IPS DF 6.9 (cell line): Measurements from ENCODE around the gene CCDC78.

Experiments used
- DNase-seq: peaks from one replicate; pipeline ENCODE4 v3.0.0-alpha.2; 2013; ENCODE audit warnings: low read depth, low spot score
- H3K27ac ChIP-seq: one replicate; pipeline ENCODE4 v1.5.1; 2013; ENCODE audit warnings: low read length, control low read depth
- H3K27me3 ChIP-seq: 2 replicates; pipeline ENCODE4 v1.6.1; 2013; ENCODE audit warnings: mild to moderate bottlenecking, low read length; ENCODE audit not compliant: control insufficient read depth, insufficient read depth
- H3K36me3 ChIP-seq: 2 replicates; pipeline ENCODE4 v1.6.1; 2013; ENCODE audit warnings: low read length; ENCODE audit not compliant: control insufficient read depth, insufficient read depth
- H3K4me1 ChIP-seq: 2 replicates; pipeline ENCODE4 v1.6.1; 2013; ENCODE audit warnings: low read length; ENCODE audit not compliant: control insufficient read depth, insufficient read depth
- H3K4me3 ChIP-seq: 2 replicates; pipeline ENCODE4 v1.5.1; 2013; ENCODE audit warnings: mild to moderate bottlenecking, low read length
- H3K9me3 ChIP-seq: 2 replicates; pipeline ENCODE4 v1.6.1; 2013; ENCODE audit warnings: low read length, inconsistent platforms; ENCODE audit not compliant: control insufficient read depth, insufficient read depth
- WGBS: extraction: QIAGEN DNeasy Blood & Tissue Kit; methylation state at CpG from one replicate; pipeline ENCODE4 v1.1.7; 2013; ENCODE audit warnings: mixed read lengths, missing lambda C conversion rate; ENCODE audit not compliant: insufficient read length, insufficient coverage; 5-methylcytosine and 5-hydroxymethylcytosine counted together

The CCDC78 gene

GRCh38 chr16:681746-682427, 44.4 kb downstream of the CCDC78 start:
- Histone ChIP-seq H3K4me1 (peaks cover 9% of the 10 kb centered on the region), H3K27me3 (no peaks in the 10 kb centered on the region), H3K9me3 (no peaks in the 10 kb centered on the region), H3K36me3 (peaks cover 23% of the 10 kb centered on the region), H3K27ac (no peak overlapping the region), H3K4me3 (no peak overlapping the region)
- no peak for DNase-seq
- WGBS = no CpG with 5 or more reads among the region's 28 CpGs

GRCh38 chr16:680967-681745, 45.1 kb downstream of the CCDC78 start:
- Histone ChIP-seq H3K27me3 (no peaks in the 10 kb centered on the region), H3K4me1 (peaks cover 9% of the 10 kb centered on the region), H3K36me3 (peaks cover 19% of the 10 kb centered on the region), H3K4me3 (peak overlapping the region; percentile 65; the same call in 1 of the 2 replicates), H3K27ac (no peak overlapping the region), H3K9me3 (no peaks in the 10 kb centered on the region)
- no CpG with 5 or more reads among the region's 44 CpGs for WGBS
- DNase-seq = no peak

DNA sequence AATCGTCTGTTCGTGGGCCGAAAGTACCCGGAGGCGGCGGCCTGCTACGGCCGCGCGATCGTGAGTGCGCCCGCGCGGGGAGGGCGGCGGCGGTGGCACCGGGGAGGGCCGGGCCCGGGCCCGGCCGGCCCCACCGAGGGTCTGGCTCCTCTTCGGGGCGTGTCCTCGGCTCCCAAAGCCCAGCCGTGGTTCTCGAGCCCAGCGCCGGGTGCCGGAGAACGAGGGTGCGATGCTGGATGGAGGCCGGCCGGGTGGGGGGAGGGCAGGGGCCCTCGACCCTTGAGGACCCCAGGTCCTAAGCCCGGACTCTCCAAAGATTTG, 45.7 kb downstream of the CCDC78 start:
- peaks cover 19% of the 10 kb centered on the region for H3K36me3 ChIP-seq

DNA sequence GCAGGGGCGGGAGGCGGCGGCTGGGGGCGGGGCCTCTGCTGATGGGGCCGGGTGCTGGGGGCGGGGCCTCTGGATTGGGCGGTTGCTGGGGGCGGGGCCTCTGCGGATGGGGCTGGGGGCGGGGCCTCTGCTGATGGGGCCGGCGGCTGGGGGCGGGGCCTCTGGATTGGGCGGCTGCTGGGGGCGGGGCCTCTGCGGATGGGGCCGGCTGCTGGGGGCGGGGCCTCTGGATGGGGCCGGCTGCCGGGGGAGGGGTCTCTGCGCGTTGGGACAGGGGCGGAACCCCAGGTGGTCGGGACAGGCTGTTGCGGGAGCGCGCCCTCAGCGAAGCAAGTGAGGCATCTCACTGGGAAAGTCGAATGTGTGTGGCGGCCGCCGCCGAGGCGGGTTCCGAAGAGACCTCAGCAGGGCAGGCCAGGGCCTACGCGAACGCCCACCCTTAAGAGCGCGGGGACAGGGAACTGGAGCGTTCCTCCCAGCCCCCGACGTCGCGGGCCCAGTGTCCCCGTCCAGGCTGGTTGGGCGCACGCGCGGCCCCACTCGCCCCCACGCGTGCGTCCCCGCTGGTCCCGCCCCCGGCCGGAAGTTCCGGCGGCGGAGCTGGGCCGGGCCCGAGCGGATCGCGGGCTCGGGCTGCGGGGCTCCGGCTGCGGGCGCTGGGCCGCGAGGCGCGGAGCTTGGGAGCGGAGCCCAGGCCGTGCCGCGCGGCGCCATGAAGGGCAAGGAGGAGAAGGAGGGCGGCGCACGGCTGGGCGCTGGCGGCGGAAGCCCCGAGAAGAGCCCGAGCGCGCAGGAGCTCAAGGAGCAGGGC, 46.2 kb downstream of the CCDC78 start, which contains the start of gene STUB1:
Gene STUB1 (plus strand): TSS at position 597 of the 811 bp plus-strand sequence. CDS start 116 bp downstream, at position 713.
- H3K4me1 ChIP-seq = peaks cover 9% of the 10 kb centered on the region
- no CpG with 5 or more reads among the region's 91 CpGs for WGBS
- no peak within 1 kb of the TSS for H3K27ac ChIP-seq
- peaks cover 15% of the 10 kb centered on the region for H3K36me3 ChIP-seq
- DNase-seq = no peak
- no peaks in the 10 kb centered on the region for H3K27me3 ChIP-seq
- H3K9me3 ChIP-seq = no peaks in the 10 kb centered on the region
- H3K4me3 ChIP-seq = peak within 1 kb of the TSS; percentile 65

More for the DNA sequence above, 45.7 kb downstream of the CCDC78 start:
- H3K9me3 ChIP-seq = no peaks in the 10 kb centered on the region
- DNase-seq = no peak
- H3K27me3 ChIP-seq = no peaks in the 10 kb centered on the region
- peak overlapping the region; percentile 65 for H3K4me3 ChIP-seq
- no CpG with 5 or more reads among the region's 38 CpGs for WGBS
- peaks cover 9% of the 10 kb centered on the region for H3K4me1 ChIP-seq
- no peak overlapping the region for H3K27ac ChIP-seq

DNA sequence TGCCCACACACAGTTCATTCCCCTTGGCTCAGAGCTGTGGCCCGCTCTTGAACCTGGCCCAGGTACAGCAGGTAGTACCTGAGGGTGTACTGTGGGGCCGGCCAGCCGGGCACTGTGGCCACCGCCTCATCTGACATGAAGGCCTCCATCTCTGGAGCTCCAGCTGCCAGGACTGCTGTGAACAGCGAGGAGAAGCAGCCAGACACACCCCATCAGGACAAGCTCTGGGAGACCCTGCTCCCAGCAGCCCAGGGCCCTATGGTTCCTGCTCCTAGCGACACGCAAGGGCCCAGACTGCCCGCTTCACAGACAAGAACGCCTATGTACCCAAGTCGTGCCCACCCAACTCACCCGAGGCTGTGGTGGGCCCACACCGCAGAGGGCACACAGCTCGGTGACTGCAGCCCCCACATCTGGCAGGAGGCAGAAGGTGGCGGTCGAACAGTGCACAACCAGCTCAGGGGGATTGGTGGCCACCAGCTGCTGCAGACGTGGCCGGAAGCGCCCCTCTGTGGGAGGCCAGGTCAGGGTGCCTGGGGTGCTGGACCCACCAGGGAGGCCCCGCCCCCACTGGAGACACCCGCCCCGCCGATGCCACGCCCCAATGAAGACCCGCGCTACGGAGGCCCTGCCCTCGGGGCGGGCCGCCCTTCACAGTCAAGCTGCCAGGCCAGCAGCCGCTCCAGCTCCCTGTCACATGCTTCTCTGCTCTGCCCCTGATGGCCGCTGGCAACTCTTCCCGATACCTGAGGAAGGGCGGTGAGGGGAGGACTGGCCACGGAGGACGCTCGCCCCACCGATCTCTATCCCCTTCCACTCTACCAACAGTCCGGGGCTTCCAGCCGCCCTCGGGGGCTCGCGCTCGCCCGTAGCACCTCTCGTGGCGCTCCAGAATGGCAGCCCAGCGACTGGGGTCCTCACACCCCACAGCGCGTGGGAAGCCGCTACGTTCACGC, 47.1 kb downstream of the CCDC78 start:
- Histone ChIP-seq H3K27ac (no peak overlapping the region), H3K36me3 (peaks cover 15% of the 10 kb centered on the region), H3K27me3 (no peaks in the 10 kb centered on the region), H3K4me3 (peak overlapping the region; percentile 48), H3K9me3 (no peaks in the 10 kb centered on the region), H3K4me1 (peaks cover 9% of the 10 kb centered on the region)
- no peak for DNase-seq
- no CpG with 5 or more reads among the region's 52 CpGs for WGBS

- Histone ChIP-seq H3K9me3 (no peaks in the 10 kb centered on the region), H3K36me3 (peaks cover 16% of the 10 kb centered on the region), H3K4me3 (no peak overlapping the region), H3K27ac (no peak overlapping the region), H3K4me1 (peaks cover 9% of the 10 kb centered on the region), H3K27me3 (no peaks in the 10 kb centered on the region)
- WGBS = no CpG with 5 or more reads among the region's 21 CpGs
- DNase-seq = no peak
Measured at GRCh38 chr16:678209-678857, 47.9 kb downstream of the CCDC78 start.

DNA sequence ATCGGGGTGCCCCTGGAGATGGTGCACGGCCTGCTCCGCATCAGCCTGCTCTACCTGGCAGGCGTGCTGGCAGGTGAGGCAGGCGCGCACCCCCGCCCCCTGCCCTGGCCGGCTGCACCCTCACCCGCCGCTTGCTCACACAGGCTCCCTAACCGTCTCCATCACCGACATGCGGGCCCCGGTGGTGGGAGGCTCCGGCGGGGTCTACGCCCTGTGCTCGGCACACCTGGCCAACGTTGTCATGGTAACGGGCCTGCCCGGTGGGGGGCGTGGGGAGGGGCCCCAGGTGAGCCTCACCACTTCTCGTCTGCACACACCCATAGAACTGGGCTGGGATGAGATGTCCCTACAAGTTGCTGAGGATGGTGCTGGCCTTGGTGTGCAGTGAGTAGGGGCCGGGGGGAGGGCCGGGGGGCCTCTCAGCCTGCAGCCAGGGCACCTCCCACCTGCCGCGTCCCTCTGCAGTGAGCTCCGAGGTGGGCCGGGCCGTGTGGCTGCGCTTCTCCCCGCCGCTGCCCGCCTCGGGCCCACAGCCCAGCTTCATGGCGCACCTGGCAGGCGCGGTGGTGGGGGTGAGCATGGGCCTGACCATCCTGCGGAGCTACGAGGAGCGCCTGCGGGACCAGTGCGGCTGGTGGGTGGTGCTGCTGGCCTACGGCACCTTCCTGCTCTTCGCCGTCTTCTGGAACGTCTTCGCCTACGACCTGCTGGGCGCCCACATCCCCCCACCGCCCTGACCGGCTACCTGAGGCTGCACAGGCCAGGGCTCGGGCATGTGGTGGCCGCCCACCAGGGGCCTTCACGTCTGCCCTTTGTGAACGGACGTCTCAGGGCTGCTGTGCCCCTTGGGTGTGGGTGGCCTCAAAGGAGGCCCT, 48.7 kb downstream of the CCDC78 start:
- no peaks in the 10 kb centered on the region for H3K27me3 ChIP-seq
- H3K4me3 ChIP-seq = no peak overlapping the region
- no peak for DNase-seq
- H3K36me3 ChIP-seq = peaks cover 19% of the 10 kb centered on the region
- no CpG with 5 or more reads among the region's 57 CpGs for WGBS
- peaks cover 9% of the 10 kb centered on the region for H3K4me1 ChIP-seq
- H3K27ac ChIP-seq = no peak overlapping the region
- no peaks in the 10 kb centered on the region for H3K9me3 ChIP-seq

- peaks cover 19% of the 10 kb centered on the region for H3K36me3 ChIP-seq
- no peak overlapping the region for H3K4me3 ChIP-seq
- no peaks in the 10 kb centered on the region for H3K27me3 ChIP-seq
- DNase-seq = no peak
- no peak overlapping the region for H3K27ac ChIP-seq
- no peaks in the 10 kb centered on the region for H3K9me3 ChIP-seq
- H3K4me1 ChIP-seq = peaks cover 9% of the 10 kb centered on the region
- no CpG with 5 or more reads among the region's 23 CpGs for WGBS
Measured at GRCh38 chr16:676913-677312, 49.3 kb downstream of the CCDC78 start.

DNA sequence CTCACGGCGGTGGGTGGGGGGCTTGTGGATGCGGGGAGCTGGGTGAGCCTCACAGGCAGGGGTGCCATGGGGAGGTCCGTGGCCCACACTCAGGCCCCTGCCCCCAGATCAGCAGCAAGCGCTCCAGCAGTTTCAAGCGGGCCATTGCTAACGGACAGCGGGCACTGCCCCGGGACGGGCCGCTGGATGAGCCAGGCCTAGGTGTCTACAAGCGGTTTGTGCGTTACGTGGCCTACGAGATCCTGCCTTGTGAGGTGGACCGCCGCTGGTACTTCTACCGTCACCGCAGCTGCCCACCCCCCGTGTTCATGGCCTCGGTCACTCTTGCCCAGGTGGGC, 49.7 kb downstream of the CCDC78 start:
- no peak overlapping the region for H3K4me3 ChIP-seq
- WGBS = no CpG with 5 or more reads among the region's 21 CpGs
- no peak overlapping the region for H3K27ac ChIP-seq
- peaks cover 9% of the 10 kb centered on the region for H3K4me1 ChIP-seq
- H3K9me3 ChIP-seq = no peaks in the 10 kb centered on the region
- H3K36me3 ChIP-seq = peaks cover 19% of the 10 kb centered on the region
- no peak for DNase-seq
- no peaks in the 10 kb centered on the region for H3K27me3 ChIP-seq
